ENCODE measurements around the gene IARS2. TPM values are rescaled to one million over a fixed set of nuclear protein-coding genes. Genes with fewer than 3 reads are reported as not detected.
A peak's percentile ranks its signal among the peaks of the same experiment; 100 is the strongest.

Gene IARS2
- 10 to 100 TPM; 54.9 to 55.5 TPM for total RNA-seq

- DNase-seq = peak; percentile 91
- no peaks in the 10 kb centered on the region for H3K9me3 Mint-ChIP-seq
- peaks cover 31% of the 10 kb centered on the region for H3K4me1 Mint-ChIP-seq
- peaks cover 22% of the 10 kb centered on the region for H3K36me3 Mint-ChIP-seq (ENCODE audit: low read depth)
- ChIA-PET POLR2A (interaction anchor here (0.7 to 2.0 kb wide), 7 partner anchors 48 to 1809 kb away, joined by 3 to 6 read pairs (median 4); partner anchors contain the start of genes EPRS1, RAB3GAP2 and RRP15), CTCF (interaction anchor here (0.6 to 2.0 kb wide), 2 partner anchors 19 to 1289 kb away, joined by 4 to 8 read pairs; no protein-coding TSS in a partner anchor)
- no peaks in the 10 kb centered on the region for H3K27me3 Mint-ChIP-seq
- H3K4me3 Mint-ChIP-seq = peak within 1 kb of the TSS; percentile 76
- peak within 1 kb of the TSS; percentile 47 for H3K27ac Mint-ChIP-seq
These were observed at the start of gene IARS2 for GRCh38 chr1:220094016-220094911. Gene IARS2, plus strand, starts transcription at chr1:220094132. Its CDS starts 85 bp downstream, at chr1:220094217.

GRCh38 chr1:220044678-220045355, 49.1 kb upstream of the IARS2 start:
- peaks cover 45% of the 10 kb centered on the region for H3K4me1 Mint-ChIP-seq
- CTCF ChIA-PET = interaction anchor here (0.6 kb wide), 1 partner anchor 72 kb away, joined by 3 read pairs; no protein-coding TSS in a partner anchor
- no peaks in the 10 kb centered on the region for H3K9me3 Mint-ChIP-seq
- H3K27ac Mint-ChIP-seq = peak overlapping the region; percentile 97
- H3K36me3 Mint-ChIP-seq (ENCODE audit: low read depth) = peaks cover 22% of the 10 kb centered on the region
- no peak for DNase-seq
- H3K4me3 Mint-ChIP-seq = peak overlapping the region; percentile 95
- POLR2A ChIA-PET = interaction anchor here (1.0 to 1.3 kb wide), 3 partner anchors 20 to 49 kb away, joined by 3 to 4 read pairs (median 3); partner anchors contain the start of genes BPNT1 and IARS2
- no peaks in the 10 kb centered on the region for H3K27me3 Mint-ChIP-seq

GRCh38 chr1:220045356-220046051, 48.4 kb upstream of the IARS2 start:
- peaks cover 20% of the 10 kb centered on the region for H3K36me3 Mint-ChIP-seq (ENCODE audit: low read depth)
- peak overlapping the region; percentile 95 for H3K4me3 Mint-ChIP-seq
- no peaks in the 10 kb centered on the region for H3K9me3 Mint-ChIP-seq
- ChIA-PET CTCF (interaction anchor here (0.6 to 1.0 kb wide), 4 partner anchors 13 to 47 kb away, joined by 3 read pairs; partner anchors contain the start of gene BPNT1), POLR2A (interaction anchor here (0.7 to 1.3 kb wide), 4 partner anchors 33 to 49 kb away, joined by 3 to 6 read pairs (median 4); partner anchors contain the start of genes BPNT1 and IARS2)
- H3K4me1 Mint-ChIP-seq = peaks cover 45% of the 10 kb centered on the region
- H3K27me3 Mint-ChIP-seq = no peaks in the 10 kb centered on the region
- peak; percentile 39 for DNase-seq
- peak overlapping the region; percentile 97 for H3K27ac Mint-ChIP-seq

- no peaks in the 10 kb centered on the region for H3K27me3 Mint-ChIP-seq
- H3K27ac Mint-ChIP-seq = peak within 1 kb of the TSS; percentile 97
- H3K4me3 Mint-ChIP-seq = peak within 1 kb of the TSS; percentile 95
- peak; percentile 96 for DNase-seq
- ChIA-PET CTCF (interaction anchor here (0.6 to 1.0 kb wide), 4 partner anchors 12 to 46 kb away, joined by 3 read pairs; partner anchors contain the start of gene BPNT1), POLR2A (interaction anchor here (0.7 to 1.0 kb wide), 3 partner anchors 34 to 47 kb away, joined by 3 to 6 read pairs (median 4); partner anchors contain the start of genes BPNT1 and IARS2)
- no peaks in the 10 kb centered on the region for H3K9me3 Mint-ChIP-seq
- H3K4me1 Mint-ChIP-seq = peaks cover 45% of the 10 kb centered on the region
- H3K36me3 Mint-ChIP-seq (ENCODE audit: low read depth) = peaks cover 20% of the 10 kb centered on the region
These were observed 47.6 kb upstream of the IARS2 start, which contains the start of gene EPRS1 for GRCh38 chr1:220046052-220046930. Gene EPRS1, minus strand, starts transcription at chr1:220046505. Its CDS starts 117 bp downstream, at chr1:220046388.

- H3K36me3 Mint-ChIP-seq (ENCODE audit: low read depth) = peaks cover 18% of the 10 kb centered on the region
- H3K9me3 Mint-ChIP-seq = no peaks in the 10 kb centered on the region
- ChIA-PET POLR2A (no interaction called here), CTCF (no interaction called here)
- peak overlapping the region; percentile 30 for H3K27ac Mint-ChIP-seq
- no peak for DNase-seq
- no peaks in the 10 kb centered on the region for H3K27me3 Mint-ChIP-seq
- no peak overlapping the region for H3K4me3 Mint-ChIP-seq
- peaks cover 6% of the 10 kb centered on the region for H3K4me1 Mint-ChIP-seq
These were observed 37.6 kb upstream of the IARS2 start for GRCh38 chr1:220056374-220056773.

- ChIA-PET CTCF (no interaction called here), POLR2A (no interaction called here)
- H3K4me1 Mint-ChIP-seq = peaks cover 5% of the 10 kb centered on the region
- peaks cover 38% of the 10 kb centered on the region for H3K36me3 Mint-ChIP-seq (ENCODE audit: low read depth)
- no peaks in the 10 kb centered on the region for H3K27me3 Mint-ChIP-seq
- no peaks in the 10 kb centered on the region for H3K9me3 Mint-ChIP-seq
- no peak overlapping the region for H3K4me3 Mint-ChIP-seq
- no peak overlapping the region for H3K27ac Mint-ChIP-seq
- DNase-seq = no peak
These were observed 33.1 kb upstream of the IARS2 start for GRCh38 chr1:220060876-220061275.

GRCh38 chr1:220062629-220063028, 31.3 kb upstream of the IARS2 start:
- POLR2A ChIA-PET = no interaction called here
- no peaks in the 10 kb centered on the region for H3K4me1 Mint-ChIP-seq
- peaks cover 35% of the 10 kb centered on the region for H3K36me3 Mint-ChIP-seq (ENCODE audit: low read depth)
- DNase-seq = no peak
- CTCF ChIA-PET = no interaction called here
- H3K27ac Mint-ChIP-seq = no peak overlapping the region
- H3K27me3 Mint-ChIP-seq = no peaks in the 10 kb centered on the region
- H3K9me3 Mint-ChIP-seq = no peaks in the 10 kb centered on the region
- H3K4me3 Mint-ChIP-seq = no peak overlapping the region

- H3K27ac Mint-ChIP-seq = no peak overlapping the region
- POLR2A ChIA-PET = no interaction called here
- no peaks in the 10 kb centered on the region for H3K27me3 Mint-ChIP-seq
- no peak for DNase-seq
- peaks cover 33% of the 10 kb centered on the region for H3K36me3 Mint-ChIP-seq (ENCODE audit: low read depth)
- no peaks in the 10 kb centered on the region for H3K9me3 Mint-ChIP-seq
- H3K4me3 Mint-ChIP-seq = no peak overlapping the region
- CTCF ChIA-PET = no interaction called here
- H3K4me1 Mint-ChIP-seq = no peaks in the 10 kb centered on the region
These were observed 26.4 kb upstream of the IARS2 start for GRCh38 chr1:220067269-220068204.

GRCh38 chr1:220076861-220077762, 16.8 kb upstream of the IARS2 start:
- no peaks in the 10 kb centered on the region for H3K4me1 Mint-ChIP-seq
- H3K36me3 Mint-ChIP-seq (ENCODE audit: low read depth) = peaks cover 25% of the 10 kb centered on the region
- DNase-seq = no peak
- no peak overlapping the region for H3K4me3 Mint-ChIP-seq
- ChIA-PET POLR2A (no interaction called here), CTCF (no interaction called here)
- no peak overlapping the region for H3K27ac Mint-ChIP-seq
- no peaks in the 10 kb centered on the region for H3K9me3 Mint-ChIP-seq
- H3K27me3 Mint-ChIP-seq = no peaks in the 10 kb centered on the region

GRCh38 chr1:220077887-220078286, 16.0 kb upstream of the IARS2 start:
- Mint-ChIP-seq H3K36me3 (ENCODE audit: low read depth) (peaks cover 22% of the 10 kb centered on the region), H3K4me1 (no peaks in the 10 kb centered on the region), H3K9me3 (no peaks in the 10 kb centered on the region), H3K27me3 (no peaks in the 10 kb centered on the region), H3K4me3 (no peak overlapping the region), H3K27ac (no peak overlapping the region)
- no peak for DNase-seq
- CTCF ChIA-PET = interaction anchor here (0.6 kb wide), 1 partner anchor 604 kb away, joined by 4 read pairs; no protein-coding TSS in a partner anchor
- POLR2A ChIA-PET = no interaction called here

Data from activated CD4-positive, alpha-beta memory T cell treated with anti-CD3 and anti-CD28 coated beads, Interleukin-2, amount 10 ng/mL, durations not matched to agents 7 days and 5 days (primary cell).